A673 (cell line): Measurements from ENCODE around the gene VAMP5.

Experiments
- CTCF ChIP-seq: fragments of 300-800, 200-600 bp; sonication (generic); conservative IDR thresholded peaks from 2 replicates; pipeline ENCODE4 v1.5.1; 2017; ENCODE audit warnings: low read depth, mild to moderate bottlenecking, antibody characterized with exemption, low read length, moderate library complexity, mixed read lengths
- EZH2 ChIP-seq: fragments of 200-600 bp; sonication (generic); IDR thresholded peaks from 2 replicates; pipeline ENCODE4 v1.6.1; 2017; ENCODE audit warnings: borderline replicate concordance, low read depth, mild to moderate bottlenecking, mixed read lengths, antibody characterized with exemption, low read length; ENCODE audit not compliant: poor library complexity, severe bottlenecking

GRCh38 chr2:85547089-85547858 is 37.0 kb upstream of the VAMP5 start:
- TF ChIP-seq CTCF, result no peak
- TF ChIP-seq EZH2, result no peak
